GM19467 (cell line): ENCODE data around the gene NXPH1.
A peak's percentile ranks its signal among the peaks of the same experiment; 100 is the strongest.
"Not testable (repeated sequence)": the region's sequence is repeated elsewhere in the genome, so short reads cannot be mapped to it uniquely, and the experiment has no call there.

Source experiments
- ATAC-seq: cut with Tn5 transposase; IDR thresholded peaks from one replicate; pipeline ENCODE4 v1.9.1; 2021; ENCODE audit warnings: mild to moderate bottlenecking, moderate library complexity; ENCODE audit not compliant: unreplicated experiment

NXPH1 gene

GRCh38 chr7:8669501-8669851, 236.1 kb downstream of the NXPH1 start:
- ATAC-seq, result no peak

DNA sequence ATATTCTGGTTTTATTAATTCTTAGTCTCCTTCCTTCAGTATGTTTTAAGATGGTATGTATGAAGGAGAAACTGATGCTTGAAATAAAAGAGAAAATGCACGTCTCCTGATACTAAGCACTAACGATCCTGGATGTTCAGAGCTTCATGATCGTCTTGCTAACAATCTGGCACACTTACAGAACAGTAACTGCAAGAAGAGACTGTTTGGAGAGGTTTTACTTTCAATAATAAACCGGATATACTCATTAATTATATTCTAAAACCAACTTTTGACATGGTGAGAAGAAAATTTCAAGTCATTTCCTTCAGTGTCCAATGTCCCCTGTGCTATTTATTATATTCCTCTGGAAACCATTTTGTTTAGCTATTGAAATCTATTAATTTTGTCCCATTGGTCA, 251.0 kb downstream of the NXPH1 start:
- ATAC-seq, result no peak

- ATAC-seq, result no peak
These were observed 266.6 kb downstream of the NXPH1 start for GRCh38 chr7:8699875-8700624.

GRCh38 chr7:8702807-8703206, 269.4 kb downstream of the NXPH1 start:
- ATAC-seq, result no peak

- ATAC-seq, result no peak
These were observed 276.7 kb downstream of the NXPH1 start for GRCh38 chr7:8710124-8710523.

DNA sequence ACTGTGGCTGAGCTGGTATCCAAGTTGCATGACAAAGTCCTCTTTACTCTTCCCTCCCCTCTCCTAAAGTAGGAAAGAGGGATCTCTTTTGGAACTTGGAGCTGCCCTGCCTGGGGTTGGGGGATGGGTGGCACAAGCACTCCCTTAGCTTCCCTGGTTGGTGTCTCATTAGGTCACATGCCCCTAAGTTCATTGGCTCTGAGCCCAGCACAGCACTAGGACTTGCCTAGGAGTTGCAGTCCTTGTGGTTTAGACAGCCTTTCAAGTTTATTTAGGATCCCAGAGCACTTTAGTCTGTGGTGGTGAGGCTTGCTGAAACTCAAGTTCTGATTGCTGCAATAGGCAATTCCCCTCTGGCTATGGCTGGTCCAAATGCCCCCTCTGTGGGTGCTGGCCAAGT, 281.4 kb downstream of the NXPH1 start:
- no peak for ATAC-seq

DNA sequence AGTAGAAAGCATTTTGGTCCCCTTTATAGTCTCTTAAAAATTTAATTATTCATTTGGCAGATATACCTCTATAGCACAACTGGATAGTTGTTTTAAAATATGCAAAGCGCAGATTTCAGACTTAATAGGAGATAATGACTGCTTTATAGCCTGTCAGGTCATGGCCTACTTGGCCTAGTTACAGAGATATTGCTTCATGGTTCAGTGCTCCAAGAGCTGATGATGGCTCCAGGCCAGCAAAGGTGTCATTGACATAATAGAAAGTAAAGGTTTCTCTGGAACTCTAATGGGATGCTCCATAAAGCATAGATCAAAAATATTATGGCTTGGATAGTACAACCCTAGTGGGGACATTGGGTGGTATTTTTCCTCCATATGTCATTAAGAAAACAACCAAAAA, 285.7 kb downstream of the NXPH1 start:
- ATAC-seq, result no peak

- ATAC-seq, result peak; percentile 99
These were observed 290.8 kb downstream of the NXPH1 start for GRCh38 chr7:8724080-8724718.

GRCh38 chr7:8731756-8732155, 298.3 kb downstream of the NXPH1 start:
- not testable (repeated sequence) for ATAC-seq

DNA sequence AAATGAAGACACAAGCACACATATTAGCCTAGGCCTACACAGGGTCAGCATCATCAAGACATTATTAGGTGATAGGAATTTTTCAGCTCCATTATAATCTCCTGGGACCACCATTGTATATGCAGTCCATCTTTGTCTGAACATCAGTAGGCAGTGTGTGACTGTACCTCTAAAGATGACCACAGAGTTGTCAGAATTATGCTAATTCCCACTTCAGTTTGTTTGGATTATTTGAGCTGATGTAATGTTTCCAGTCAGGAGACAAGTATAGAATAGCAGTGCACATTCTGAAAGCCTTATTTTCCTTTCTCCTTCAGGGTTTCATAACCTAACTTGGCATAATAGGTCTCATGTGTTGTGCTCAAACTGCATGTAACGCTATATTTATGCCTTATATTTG, 306.4 kb downstream of the NXPH1 start:
- ATAC-seq, result no peak

DNA sequence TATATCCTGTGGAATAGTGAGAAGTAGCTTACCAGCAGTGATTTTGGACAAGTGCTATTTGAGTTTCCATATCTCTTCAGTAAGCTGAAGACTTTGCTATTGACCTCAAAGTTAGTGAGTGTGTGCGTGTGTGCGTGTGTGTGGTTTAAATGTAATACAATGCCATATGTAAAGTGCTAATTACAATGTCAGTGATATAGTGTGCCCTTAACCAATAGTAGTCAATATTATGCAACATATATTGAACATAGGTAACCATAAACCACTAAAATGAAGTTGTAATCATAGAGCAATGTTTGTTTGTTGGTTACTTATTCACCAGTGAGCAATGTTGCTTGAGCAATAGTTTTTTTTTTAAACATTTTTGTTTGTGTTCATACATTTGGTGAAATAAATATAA, 309.4 kb downstream of the NXPH1 start:
- ATAC-seq, result no peak

GRCh38 chr7:8747338-8747737, 313.9 kb downstream of the NXPH1 start:
- no peak for ATAC-seq

DNA sequence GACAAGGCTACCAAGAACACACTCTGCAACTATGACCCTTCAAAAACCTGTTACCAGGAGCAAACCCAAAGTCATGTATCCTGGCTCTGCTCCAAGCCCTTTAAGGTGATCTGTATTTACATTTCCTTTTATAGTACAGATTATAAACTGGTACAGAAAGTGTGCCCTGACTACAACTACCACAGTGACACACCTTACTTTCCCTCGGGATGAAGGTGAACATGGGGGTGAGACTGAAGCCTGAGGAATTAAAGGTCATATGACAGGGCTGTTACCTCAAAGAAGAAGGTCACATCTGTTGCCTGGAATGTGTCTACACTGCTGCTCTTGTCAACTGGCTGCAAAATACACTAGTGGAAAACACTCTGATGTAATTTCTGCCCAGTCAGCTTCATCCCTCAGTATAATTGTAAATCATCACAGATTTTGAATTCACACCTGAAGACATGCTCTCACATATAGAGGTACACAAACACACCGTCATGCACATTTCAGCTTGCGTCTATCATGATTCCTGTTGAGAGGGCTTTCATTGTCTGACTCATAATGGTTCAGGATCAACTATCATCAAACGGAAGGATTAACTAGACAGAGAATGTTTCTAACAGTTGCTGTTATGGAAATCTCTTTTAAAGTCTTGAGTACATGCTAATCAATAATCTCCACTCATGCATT, 318.3 kb downstream of the NXPH1 start:
- no peak for ATAC-seq

DNA sequence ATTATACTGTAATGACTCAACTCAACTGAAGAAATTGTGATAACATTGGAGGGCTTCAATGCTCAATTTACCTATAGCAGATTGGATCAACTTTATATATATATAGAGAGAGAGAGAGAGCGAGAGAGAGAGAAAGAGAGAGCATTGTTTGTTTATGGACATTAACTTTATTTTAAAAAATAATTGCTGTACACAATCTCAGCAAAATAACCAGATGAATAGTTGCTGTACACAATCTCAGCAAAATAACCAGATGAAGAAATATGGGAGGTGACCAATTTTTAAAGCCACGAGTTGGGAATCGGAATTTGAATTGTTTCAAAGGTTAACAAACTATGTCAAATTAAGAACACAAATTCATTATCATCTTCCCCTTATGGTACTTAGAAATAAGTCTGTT, 319.9 kb downstream of the NXPH1 start:
- no peak for ATAC-seq

DNA sequence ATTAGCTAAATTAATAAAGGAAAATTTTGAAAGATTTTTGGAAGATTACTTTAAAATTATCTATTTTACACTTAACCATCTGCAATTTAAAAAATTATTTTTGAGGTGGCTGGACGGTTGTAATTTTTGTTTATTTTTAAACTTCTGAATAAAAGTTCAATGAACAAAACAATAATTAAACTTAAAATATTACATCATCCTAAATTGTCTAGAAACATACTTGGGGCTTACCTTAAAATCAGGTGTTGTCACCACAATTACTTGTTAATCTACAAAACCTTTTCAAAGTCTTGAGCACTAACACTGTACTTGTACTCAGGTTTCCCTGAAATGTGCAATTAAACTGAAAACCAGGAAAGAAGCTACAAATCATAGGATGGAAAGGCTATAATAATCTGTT, 328.3 kb downstream of the NXPH1 start:
- no peak for ATAC-seq

GRCh38 chr7:8762803-8763202, 329.4 kb downstream of the NXPH1 start:
- no peak for ATAC-seq

DNA sequence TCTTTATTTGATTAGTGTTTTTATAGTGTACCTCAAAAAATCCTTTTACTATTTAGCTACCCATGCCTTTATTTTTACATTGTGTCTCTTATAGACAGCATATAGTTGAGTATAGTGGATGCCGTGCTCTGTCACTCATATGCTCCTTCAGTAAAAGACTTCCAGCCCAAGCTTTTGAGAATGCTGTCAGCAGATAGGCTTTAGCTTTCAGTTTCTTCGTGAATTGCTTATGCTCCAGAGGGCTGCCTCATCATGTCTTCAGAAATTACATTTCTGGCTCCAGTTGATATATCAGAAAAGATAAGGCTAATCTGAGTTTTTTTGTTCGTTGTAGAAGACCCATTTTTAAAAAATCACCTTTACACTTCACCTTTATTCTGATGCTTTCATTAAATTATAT, 332.0 kb downstream of the NXPH1 start:
- ATAC-seq, result no peak

- ATAC-seq, result no peak
These were observed 340.1 kb downstream of the NXPH1 start for GRCh38 chr7:8773518-8773917.

DNA sequence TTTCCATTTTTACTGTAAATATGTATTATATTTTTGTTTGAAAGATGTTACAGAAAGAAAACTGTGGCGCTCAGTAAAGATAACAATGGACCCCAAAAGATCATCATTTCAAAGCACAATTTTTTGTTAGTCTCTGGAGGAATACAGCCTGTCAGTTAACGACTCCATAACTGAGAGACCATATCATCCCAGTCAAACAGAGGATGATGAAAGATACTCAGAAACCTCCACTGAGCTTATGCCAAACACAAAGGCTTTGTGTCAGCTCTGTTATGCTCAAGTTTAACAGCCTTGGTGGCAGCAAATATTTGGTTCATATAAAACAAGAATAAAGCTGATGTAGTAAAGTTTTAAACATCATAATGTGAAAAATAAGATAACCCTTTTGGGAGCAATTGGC, 345.1 kb downstream of the NXPH1 start:
- no peak for ATAC-seq

DNA sequence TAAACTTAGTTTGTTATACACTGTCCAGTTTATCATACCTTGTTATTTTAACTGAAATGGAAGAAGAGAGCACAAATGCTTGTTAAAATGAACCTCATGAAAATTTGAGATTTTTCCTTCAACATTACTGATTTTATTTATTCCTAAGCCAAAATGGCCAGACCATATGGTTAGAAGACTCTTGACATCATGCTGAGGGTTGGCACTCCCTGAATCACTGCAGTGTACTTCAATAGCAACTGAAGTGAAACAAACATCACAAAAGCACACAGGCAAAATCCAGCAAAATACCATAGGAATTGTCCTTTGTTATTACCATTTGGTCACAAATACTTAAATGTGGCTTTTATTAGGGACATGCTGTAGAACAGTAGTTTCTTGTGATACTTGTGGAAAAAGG, 347.8 kb downstream of the NXPH1 start:
- no peak for ATAC-seq

DNA sequence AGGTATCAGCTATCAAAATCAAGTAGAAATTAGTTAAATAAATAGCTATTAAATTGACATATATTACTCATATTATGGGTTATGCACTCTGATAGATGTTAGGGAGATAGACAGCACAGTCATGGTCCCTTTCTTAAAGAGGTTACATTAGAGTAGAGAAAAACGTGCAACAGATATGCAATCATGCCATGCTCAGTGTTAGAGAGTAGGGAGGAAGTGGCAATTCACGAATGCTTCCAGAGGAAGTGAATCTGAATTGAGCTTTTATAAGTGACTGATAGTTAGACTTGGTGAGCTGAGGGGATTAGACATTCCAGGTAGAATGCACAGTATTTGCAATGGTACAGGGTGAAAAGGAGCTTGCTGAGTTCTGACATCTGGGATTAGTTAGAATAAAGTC, 349.8 kb downstream of the NXPH1 start:
- ATAC-seq, result no peak

GRCh38 chr7:8785081-8785480, 351.7 kb downstream of the NXPH1 start:
- ATAC-seq, result no peak
